Neural progenitor cell (in vitro differentiated cells): ENCODE results near the gene TNIP1. TPM values are rescaled to one million over a fixed set of nuclear protein-coding genes. Genes with fewer than 3 reads are reported as not detected.
A peak's percentile ranks its signal among the peaks of the same experiment; 100 is the strongest.

ENCODE experiments used
- DNase-seq: peaks from one replicate; pipeline ENCODE4 v3.0.0-alpha.2; 2016; ENCODE audit warnings: low spot score
- H2AFZ ChIP-seq: fragments of 200-600 bp; sonication (generic); replicated peaks from 2 replicates; pipeline ENCODE4 v1.6.1; 2016; ENCODE audit warnings: antibody characterized with exemption
- H3F3A ChIP-seq: fragments of 200-600 bp; sonication (generic); 2 replicates; pipeline ENCODE4 v1.6.1; 2016; ENCODE audit warnings: antibody characterized with exemption, low read depth
- H3K27ac ChIP-seq: fragments of 200-600 bp; sonication (generic); 2 replicates; pipeline ENCODE4 v1.5.1; 2016; ENCODE audit warnings: mild to moderate bottlenecking
- H3K27me3 ChIP-seq: fragments of 200-600 bp; sonication (generic); 2 replicates; pipeline ENCODE4 v1.6.1; 2016; ENCODE audit warnings: mild to moderate bottlenecking, moderate library complexity
- H3K36me3 ChIP-seq: fragments of 200-600 bp; sonication (generic); 2 replicates; pipeline ENCODE4 v1.5.1; 2016
- H3K4me1 ChIP-seq: fragments of 200-600 bp; sonication (generic); 2 replicates; pipeline ENCODE4 v1.6.1; 2016; ENCODE audit warnings: mixed run types
- H3K4me2 ChIP-seq: fragments of 200-600 bp; sonication (generic); 2 replicates; pipeline ENCODE4 v1.6.1; 2016
- H3K4me3 ChIP-seq: fragments of 200-600 bp; sonication (generic); 2 replicates; pipeline ENCODE4 v1.5.1; 2016
- H3K79me2 ChIP-seq: fragments of 200-600 bp; sonication (generic); 2 replicates; pipeline ENCODE4 v1.6.1; 2016; ENCODE audit warnings: low read depth
- H3K9ac ChIP-seq: fragments of 200-600 bp; sonication (generic); 2 replicates; pipeline ENCODE4 v1.6.1; 2016
- H3K9me3 ChIP-seq: fragments of 200-600 bp; sonication (generic); 2 replicates; pipeline ENCODE4 v1.5.1; 2016; ENCODE audit warnings: low read depth
- H4K20me1 ChIP-seq: fragments of 200-600 bp; sonication (generic); 2 replicates; pipeline ENCODE4 v1.6.1; 2016; ENCODE audit warnings: low read depth
- H3K27ac Mint-ChIP-seq: 3 replicates; pipeline ENCODE4 v1.8.0; 2021; ENCODE audit warnings: mixed read lengths
- H3K27me3 Mint-ChIP-seq: 2 replicates; pipeline ENCODE4 v1.8.0; 2022; ENCODE audit warnings: low read depth, mild to moderate bottlenecking, inconsistent platforms, moderate library complexity, mixed read lengths; ENCODE audit not compliant: insufficient read depth
- H3K36me3 Mint-ChIP-seq: 3 replicates; pipeline ENCODE4 v1.8.0; 2021; ENCODE audit warnings: mixed read lengths
- H3K4me1 Mint-ChIP-seq: 3 replicates; pipeline ENCODE4 v1.8.0; 2021; ENCODE audit warnings: mixed read lengths
- H3K4me3 Mint-ChIP-seq: 3 replicates; pipeline ENCODE4 v1.8.0; 2021; ENCODE audit warnings: mild to moderate bottlenecking, moderate library complexity, mixed read lengths
- H3K9me3 Mint-ChIP-seq: 3 replicates; pipeline ENCODE4 v1.8.0; 2020; ENCODE audit warnings: mixed read lengths
- EZH2 ChIP-seq: fragments of 200-600 bp; sonication (generic); IDR thresholded peaks from 2 replicates; pipeline ENCODE4 v1.6.1; 2017; ENCODE audit warnings: antibody characterized with exemption, mild to moderate bottlenecking, moderate library complexity
- EZH2phosphoT487 ChIP-seq: fragments of 200-600 bp; sonication (generic); IDR thresholded peaks from 2 replicates; pipeline ENCODE4 v1.6.1; 2017; ENCODE audit warnings: antibody characterized with exemption
- total RNA-seq: library from RNA; depleted of rRNA; stranded (reverse); fragments of >200 nt; gene quantifications from 2 replicates; pipeline ENCODE4 v1.2.3, GENCODE V29; 2015; ENCODE audit warnings: low replicate concordance
- TF ChIP-seq, protein P1 (sequence below): fragments of 200-600 bp; sonication (generic); IDR thresholded peaks from 2 replicates; pipeline ENCODE4 v1.5.1; 2017; ENCODE audit warnings: antibody characterized with exemption, mild to moderate bottlenecking

Gene TNIP1
- total RNA-seq, 1 donor from 2014 or later: 33.5 TPM

DNA sequence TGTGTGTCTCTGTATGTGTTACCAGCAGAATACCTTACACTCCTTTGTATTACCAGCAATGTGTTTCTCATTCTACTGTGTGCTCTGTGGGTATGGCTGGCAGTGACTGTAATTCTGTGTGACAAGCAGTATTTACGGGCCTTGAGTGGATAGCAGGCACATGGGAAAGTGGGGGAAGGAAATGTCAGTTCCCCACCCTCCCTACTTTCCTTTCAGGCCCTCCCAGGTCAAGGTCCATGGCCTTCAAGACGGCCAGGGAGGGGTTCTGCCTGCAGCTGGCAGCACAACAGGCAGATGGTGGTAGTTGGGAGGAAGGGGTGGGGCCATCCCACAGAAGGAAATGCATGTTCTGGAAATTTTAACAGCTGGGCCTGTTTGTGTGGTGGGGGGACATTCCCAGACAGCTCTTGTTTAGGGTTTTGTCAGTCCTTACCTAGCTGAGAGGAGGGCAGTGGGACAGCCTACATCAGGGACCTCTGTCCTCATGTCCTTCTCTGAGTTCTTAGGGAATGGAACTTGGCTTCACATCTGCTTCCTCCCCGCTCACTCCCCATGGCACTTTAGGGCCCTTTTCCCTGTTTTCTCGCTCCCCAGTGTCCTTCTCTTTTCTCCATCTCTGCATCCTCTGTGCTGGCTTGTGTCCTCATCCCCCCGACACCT lies 14.6 kb upstream of the TNIP1 start:
- Mint-ChIP-seq H3K27me3 (peaks cover 10% of the 10 kb centered on the region), H3K9me3 (no peaks in the 10 kb centered on the region), H3K36me3 (peaks cover 4% of the 10 kb centered on the region), H3K4me1 (peaks cover 22% of the 10 kb centered on the region), H3K27ac (peak overlapping the region; percentile 85), H3K4me3 (no peak overlapping the region)
- Histone ChIP-seq H3K36me3 (no peaks in the 10 kb centered on the region), H4K20me1 (no peaks in the 10 kb centered on the region), H3K27ac (no peak overlapping the region), H3K27me3 (no peaks in the 10 kb centered on the region), H3K4me3 (no peak overlapping the region), H3F3A (no peaks in the 10 kb centered on the region), H3K79me2 (no peaks in the 10 kb centered on the region), H2AFZ (no peak overlapping the region), H3K4me1 (peaks cover 5% of the 10 kb centered on the region), H3K9me3 (no peaks in the 10 kb centered on the region), H3K4me2 (no peak overlapping the region), H3K9ac (no peak overlapping the region)
- TF ChIP-seq EZH2phosphoT487 (no peak), EZH2 (no peak)
- TF ChIP-seq, protein P1, sequence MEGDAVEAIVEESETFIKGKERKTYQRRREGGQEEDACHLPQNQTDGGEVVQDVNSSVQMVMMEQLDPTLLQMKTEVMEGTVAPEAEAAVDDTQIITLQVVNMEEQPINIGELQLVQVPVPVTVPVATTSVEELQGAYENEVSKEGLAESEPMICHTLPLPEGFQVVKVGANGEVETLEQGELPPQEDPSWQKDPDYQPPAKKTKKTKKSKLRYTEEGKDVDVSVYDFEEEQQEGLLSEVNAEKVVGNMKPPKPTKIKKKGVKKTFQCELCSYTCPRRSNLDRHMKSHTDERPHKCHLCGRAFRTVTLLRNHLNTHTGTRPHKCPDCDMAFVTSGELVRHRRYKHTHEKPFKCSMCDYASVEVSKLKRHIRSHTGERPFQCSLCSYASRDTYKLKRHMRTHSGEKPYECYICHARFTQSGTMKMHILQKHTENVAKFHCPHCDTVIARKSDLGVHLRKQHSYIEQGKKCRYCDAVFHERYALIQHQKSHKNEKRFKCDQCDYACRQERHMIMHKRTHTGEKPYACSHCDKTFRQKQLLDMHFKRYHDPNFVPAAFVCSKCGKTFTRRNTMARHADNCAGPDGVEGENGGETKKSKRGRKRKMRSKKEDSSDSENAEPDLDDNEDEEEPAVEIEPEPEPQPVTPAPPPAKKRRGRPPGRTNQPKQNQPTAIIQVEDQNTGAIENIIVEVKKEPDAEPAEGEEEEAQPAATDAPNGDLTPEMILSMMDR: no peak
- no peak for DNase-seq

DNA sequence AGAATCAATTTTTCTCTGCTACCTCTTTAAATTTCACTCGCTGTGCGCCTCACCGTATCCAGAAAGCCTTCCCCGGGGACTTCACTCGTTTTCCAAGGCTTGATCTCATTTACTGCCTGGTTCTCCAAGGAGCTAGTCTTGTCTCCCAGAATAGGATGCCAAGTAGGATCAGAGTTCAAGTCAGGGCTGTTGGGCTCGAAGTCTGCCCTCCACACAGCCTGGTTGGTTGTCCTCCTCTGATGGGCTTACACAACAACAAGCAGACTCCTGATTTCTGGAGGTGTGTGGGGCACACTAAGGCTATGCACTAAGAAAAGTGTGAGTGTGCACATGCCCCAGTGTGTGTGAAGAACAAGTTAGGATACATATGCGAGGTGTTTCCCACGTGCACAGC lies 14.0 kb upstream of the TNIP1 start:
- Mint-ChIP-seq H3K27me3 (peaks cover 10% of the 10 kb centered on the region), H3K36me3 (no peaks in the 10 kb centered on the region)
- H3K27ac ChIP-seq: no peak overlapping the region

DNA sequence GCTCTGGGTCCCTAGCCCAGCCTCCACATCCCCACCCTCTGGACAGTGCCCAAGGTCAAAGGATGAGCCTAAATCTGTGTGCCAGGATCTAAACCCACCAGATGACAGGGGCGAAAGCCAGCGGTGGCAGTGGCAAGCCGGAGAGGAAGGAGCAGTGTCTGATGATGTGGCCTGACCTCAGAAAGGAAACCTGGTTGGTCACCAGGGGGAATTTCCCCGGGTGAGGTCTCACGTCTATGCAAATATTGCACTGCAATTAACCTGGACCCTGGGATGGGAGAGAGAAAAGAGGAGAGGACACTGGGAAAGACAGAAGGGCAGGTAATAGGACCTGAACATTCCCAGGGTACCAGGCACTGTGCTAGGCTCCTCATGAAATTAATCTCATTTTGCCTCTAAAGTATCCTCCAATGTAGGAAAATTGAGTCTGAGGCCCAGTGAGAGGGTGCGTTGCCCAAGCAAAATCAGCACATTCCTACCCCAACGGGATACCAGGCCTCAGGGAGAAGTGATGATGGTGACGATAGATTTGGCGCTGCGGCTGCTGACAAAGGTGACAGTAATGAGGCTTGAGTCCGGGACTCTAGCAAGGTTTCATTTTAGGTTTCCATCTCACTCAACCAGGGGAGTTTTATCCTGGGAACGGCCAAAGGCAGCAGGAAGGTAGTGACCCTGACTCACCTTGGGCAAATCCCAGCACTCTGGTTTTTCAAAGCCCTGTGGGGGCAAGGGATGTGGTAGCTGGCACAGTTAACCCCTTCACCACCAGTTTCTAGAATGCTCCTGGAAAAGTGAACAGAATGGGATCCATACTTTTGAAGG lies 13.4 kb upstream of the TNIP1 start:
- Histone ChIP-seq H3F3A (no peaks in the 10 kb centered on the region), H3K79me2 (no peaks in the 10 kb centered on the region), H3K27ac (no peak overlapping the region), H4K20me1 (no peaks in the 10 kb centered on the region), H3K9ac (no peak overlapping the region), H3K27me3 (no peaks in the 10 kb centered on the region), H2AFZ (no peak overlapping the region), H3K4me3 (no peak overlapping the region), H3K36me3 (no peaks in the 10 kb centered on the region), H3K4me1 (peaks cover 5% of the 10 kb centered on the region), H3K4me2 (no peak overlapping the region), H3K9me3 (no peaks in the 10 kb centered on the region)
- Mint-ChIP-seq H3K36me3 (no peaks in the 10 kb centered on the region), H3K4me3 (no peak overlapping the region), H3K27ac (no peak overlapping the region), H3K9me3 (no peaks in the 10 kb centered on the region), H3K27me3 (peaks cover 12% of the 10 kb centered on the region), H3K4me1 (peaks cover 22% of the 10 kb centered on the region)
- no peak for DNase-seq
- TF ChIP-seq, protein P1: no peak
- no peak for TF ChIP-seq EZH2
- no peak for TF ChIP-seq EZH2phosphoT487

More for the DNA sequence above, 14.0 kb upstream of the TNIP1 start:
- Histone ChIP-seq H3K4me3 (no peak overlapping the region), H3K4me2 (no peak overlapping the region), H4K20me1 (no peaks in the 10 kb centered on the region), H3F3A (no peaks in the 10 kb centered on the region), H3K79me2 (no peaks in the 10 kb centered on the region), H2AFZ (no peak overlapping the region), H3K36me3 (no peaks in the 10 kb centered on the region), H3K9ac (no peak overlapping the region), H3K9me3 (no peaks in the 10 kb centered on the region), H3K4me1 (peaks cover 5% of the 10 kb centered on the region), H3K27me3 (no peaks in the 10 kb centered on the region)
- Mint-ChIP-seq H3K4me1 (peaks cover 22% of the 10 kb centered on the region), H3K4me3 (no peak overlapping the region), H3K27ac (no peak overlapping the region), H3K9me3 (no peaks in the 10 kb centered on the region)
- TF ChIP-seq EZH2: no peak
- no peak for TF ChIP-seq EZH2phosphoT487
- TF ChIP-seq, protein P1: no peak
- no peak for DNase-seq
